ENCODE data around the gene BHLHA15. TPM values are rescaled to one million over a fixed set of nuclear protein-coding genes. Genes with fewer than 3 reads are reported as not detected.

Gene BHLHA15
- total RNA-seq, 1 donor from 2014 or later: not detected

DNA sequence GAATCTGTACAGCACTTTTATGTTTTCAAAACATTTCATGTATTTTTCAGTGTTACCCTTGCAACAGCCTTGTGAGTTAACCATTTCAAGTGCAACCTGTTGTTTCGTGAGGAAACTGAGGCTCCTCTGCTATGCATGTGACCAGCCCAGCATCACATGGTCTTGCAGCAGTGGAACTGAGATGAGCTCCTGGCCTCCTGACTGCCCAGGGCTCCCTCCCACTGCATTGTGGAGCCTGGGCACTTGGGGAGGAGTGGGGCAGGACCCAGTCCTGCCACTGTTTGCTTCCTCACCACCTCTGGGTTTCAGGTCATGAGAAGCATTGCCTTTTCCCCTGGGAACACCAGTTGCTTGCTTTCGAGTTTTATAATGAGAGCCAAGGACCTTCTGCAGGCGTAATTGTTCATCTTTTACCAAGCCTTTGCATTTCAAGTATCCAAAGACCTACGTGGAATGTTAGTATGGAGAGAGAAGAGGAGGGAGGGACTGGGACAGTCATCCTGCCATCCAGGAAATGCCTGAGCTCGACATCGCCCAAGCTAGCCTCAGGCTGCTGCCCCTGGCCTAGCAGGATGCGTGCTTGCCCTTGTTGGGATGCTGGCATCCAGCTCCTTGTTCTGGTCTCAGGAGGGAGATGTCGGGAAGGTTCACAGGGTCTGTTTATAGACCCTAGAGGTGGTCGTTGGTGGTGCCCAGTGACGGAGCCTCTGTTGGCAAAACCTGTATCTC, 32.3 kb upstream of the BHLHA15 start:
- H3K4me1 ChIP-seq: peaks cover 39% of the 10 kb centered on the region
- H3K36me3 ChIP-seq: peaks cover 15% of the 10 kb centered on the region
- TF ChIP-seq, protein P1, sequence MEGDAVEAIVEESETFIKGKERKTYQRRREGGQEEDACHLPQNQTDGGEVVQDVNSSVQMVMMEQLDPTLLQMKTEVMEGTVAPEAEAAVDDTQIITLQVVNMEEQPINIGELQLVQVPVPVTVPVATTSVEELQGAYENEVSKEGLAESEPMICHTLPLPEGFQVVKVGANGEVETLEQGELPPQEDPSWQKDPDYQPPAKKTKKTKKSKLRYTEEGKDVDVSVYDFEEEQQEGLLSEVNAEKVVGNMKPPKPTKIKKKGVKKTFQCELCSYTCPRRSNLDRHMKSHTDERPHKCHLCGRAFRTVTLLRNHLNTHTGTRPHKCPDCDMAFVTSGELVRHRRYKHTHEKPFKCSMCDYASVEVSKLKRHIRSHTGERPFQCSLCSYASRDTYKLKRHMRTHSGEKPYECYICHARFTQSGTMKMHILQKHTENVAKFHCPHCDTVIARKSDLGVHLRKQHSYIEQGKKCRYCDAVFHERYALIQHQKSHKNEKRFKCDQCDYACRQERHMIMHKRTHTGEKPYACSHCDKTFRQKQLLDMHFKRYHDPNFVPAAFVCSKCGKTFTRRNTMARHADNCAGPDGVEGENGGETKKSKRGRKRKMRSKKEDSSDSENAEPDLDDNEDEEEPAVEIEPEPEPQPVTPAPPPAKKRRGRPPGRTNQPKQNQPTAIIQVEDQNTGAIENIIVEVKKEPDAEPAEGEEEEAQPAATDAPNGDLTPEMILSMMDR (IDR thresholded peaks at IDR 0.05; ENCODE audit: borderline replicate concordance): no peak
- H3K27me3 ChIP-seq (ENCODE audit: low read depth): no peaks in the 10 kb centered on the region
- H3K27ac ChIP-seq (replicated peaks): peak overlapping the region; percentile 72
- no peaks in the 10 kb centered on the region for H3K9me3 ChIP-seq (replicated peaks)
- intact Hi-C loops (cut with micrococcal nuclease): no loop called here
- DNase-seq: no peak
- no peak overlapping the region for H3K4me3 ChIP-seq

DNA sequence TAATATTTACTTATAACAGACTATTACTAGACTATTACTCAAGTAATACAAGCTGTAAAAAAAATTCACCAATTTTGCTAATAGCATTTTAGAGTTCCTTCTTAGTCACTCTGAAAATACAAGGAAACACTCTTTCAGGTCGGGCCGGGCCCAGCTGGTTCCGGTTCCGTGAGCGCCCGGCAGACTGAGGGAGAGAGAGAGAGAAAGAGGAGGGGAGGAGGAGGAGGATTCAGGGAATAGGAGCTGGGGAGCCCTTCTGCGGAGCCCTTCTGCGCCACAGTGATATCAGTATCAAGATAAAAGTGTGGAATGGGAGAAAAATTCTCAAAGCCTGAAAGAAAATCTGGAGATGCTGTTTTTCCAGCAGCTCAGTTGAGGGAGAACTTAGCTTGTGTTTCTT, 30.5 kb upstream of the BHLHA15 start:
- no peak overlapping the region for H3K4me3 ChIP-seq
- H3K36me3 ChIP-seq: peaks cover 4% of the 10 kb centered on the region
- intact Hi-C loops (cut with micrococcal nuclease): no loop called here
- DNase-seq: no peak
- peaks cover 22% of the 10 kb centered on the region for H3K4me1 ChIP-seq
- no peak overlapping the region for H3K27ac ChIP-seq (replicated peaks)
- no peaks in the 10 kb centered on the region for H3K9me3 ChIP-seq (replicated peaks)
- TF ChIP-seq, protein P1 (IDR thresholded peaks at IDR 0.05; ENCODE audit: borderline replicate concordance): no peak
- no peaks in the 10 kb centered on the region for H3K27me3 ChIP-seq (ENCODE audit: low read depth)

DNA sequence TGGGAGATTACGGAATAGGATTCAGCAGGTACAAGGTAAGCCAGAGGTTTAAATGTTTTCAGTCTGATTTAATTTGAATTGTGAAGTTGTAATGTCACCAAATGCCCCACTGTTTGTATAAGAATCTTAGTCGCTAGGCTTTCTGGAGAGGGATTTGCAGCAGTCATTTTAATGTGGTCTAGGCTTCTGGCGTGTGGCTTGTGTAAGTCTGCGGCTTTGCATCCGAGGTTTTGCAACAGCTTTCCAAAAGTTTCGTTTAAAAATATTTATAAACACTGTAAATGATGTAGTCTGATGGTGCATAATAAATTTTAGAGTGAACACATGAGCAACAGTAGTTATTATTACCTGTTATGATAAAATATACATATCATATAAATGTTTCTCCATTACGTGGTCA, 26.1 kb upstream of the BHLHA15 start:
- Histone ChIP-seq H3K36me3 (peaks cover 22% of the 10 kb centered on the region), H3K27me3 (ENCODE audit: low read depth) (no peaks in the 10 kb centered on the region), H3K4me3 (no peak overlapping the region), H3K27ac (replicated peaks) (no peak overlapping the region), H3K4me1 (no peaks in the 10 kb centered on the region), H3K9me3 (replicated peaks) (no peaks in the 10 kb centered on the region)
- no peak for DNase-seq
- intact Hi-C loops (cut with micrococcal nuclease): no loop called here
- TF ChIP-seq, protein P1 (IDR thresholded peaks at IDR 0.05; ENCODE audit: borderline replicate concordance): no peak

DNA sequence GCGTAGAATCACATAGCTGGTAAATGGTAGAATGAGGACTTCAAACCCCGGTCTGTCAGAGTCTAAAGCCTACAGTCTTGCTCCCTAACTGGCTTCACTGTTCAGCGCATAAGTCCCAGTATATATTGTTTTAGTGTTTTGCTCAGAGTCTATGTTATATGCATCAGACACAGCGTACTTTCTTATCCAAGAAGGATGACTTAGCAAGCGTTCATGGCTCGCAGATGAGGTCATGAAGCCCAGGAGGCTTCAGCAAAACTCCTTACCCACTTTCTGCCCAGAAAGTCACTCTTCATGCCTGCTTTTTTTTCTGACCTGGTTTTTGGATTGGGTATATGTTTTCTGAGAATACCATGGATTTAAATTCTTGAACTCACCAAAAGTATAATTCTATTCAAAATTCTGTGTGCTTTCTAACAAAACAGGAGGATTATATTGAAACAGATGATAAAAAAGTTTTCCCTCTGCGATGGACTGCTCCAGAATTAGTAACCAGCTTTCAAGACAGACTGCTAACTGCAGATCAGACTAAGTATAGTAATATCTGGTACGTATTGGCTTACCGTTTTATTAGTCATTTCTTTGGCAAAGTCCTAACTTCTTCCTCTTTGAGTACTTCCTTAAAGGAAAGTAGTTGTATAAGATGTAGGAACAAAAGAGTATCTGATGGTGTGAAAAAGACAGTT, 24.6 kb upstream of the BHLHA15 start:
- Histone ChIP-seq H3K27ac (replicated peaks) (no peak overlapping the region), H3K9me3 (replicated peaks) (no peaks in the 10 kb centered on the region), H3K4me1 (no peaks in the 10 kb centered on the region), H3K27me3 (ENCODE audit: low read depth) (no peaks in the 10 kb centered on the region), H3K4me3 (no peak overlapping the region), H3K36me3 (peaks cover 36% of the 10 kb centered on the region)
- DNase-seq: no peak
- intact Hi-C loops (cut with micrococcal nuclease): no loop called here
- TF ChIP-seq, protein P1 (IDR thresholded peaks at IDR 0.05; ENCODE audit: borderline replicate concordance): no peak

DNA sequence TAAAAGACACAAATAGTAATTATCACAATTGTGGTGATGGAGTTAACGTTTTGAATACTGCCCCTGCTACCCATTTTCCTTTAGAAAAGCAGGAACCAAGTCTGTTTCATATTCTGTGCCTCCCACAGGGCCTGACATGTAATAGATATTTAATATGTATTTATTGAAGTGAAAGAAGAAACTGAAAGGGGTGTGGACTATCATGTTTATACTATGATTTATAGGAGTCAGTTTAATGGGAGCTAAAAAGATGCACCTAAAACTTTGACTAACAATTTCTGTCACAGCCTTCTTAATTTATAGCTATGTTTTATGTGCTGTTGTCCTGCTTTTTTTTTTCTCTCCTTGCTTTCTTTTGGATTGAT, 24.1 kb upstream of the BHLHA15 start:
- TF ChIP-seq, protein P1 (IDR thresholded peaks at IDR 0.05; ENCODE audit: borderline replicate concordance): no peak
- Histone ChIP-seq H3K27ac (replicated peaks) (no peak overlapping the region), H3K36me3 (peaks cover 42% of the 10 kb centered on the region)

More for the DNA sequence above, 24.1 kb upstream of the BHLHA15 start:
- H3K27me3 ChIP-seq (ENCODE audit: low read depth): no peaks in the 10 kb centered on the region
- no peaks in the 10 kb centered on the region for H3K9me3 ChIP-seq (replicated peaks)
- no peaks in the 10 kb centered on the region for H3K4me1 ChIP-seq
- DNase-seq: no peak
- H3K4me3 ChIP-seq: no peak overlapping the region
- intact Hi-C loops (cut with micrococcal nuclease): no loop called here
